A673 (cell line): ENCODE data around the gene GPR157. TPM values are rescaled to one million over a fixed set of nuclear protein-coding genes. Genes with fewer than 3 reads are reported as not detected.

Source experiments
- BruUV-seq: library from RNA; stranded (reverse); fragments of 400-500 nt; replicated peaks from 2 replicates; lab custom pipeline; 2021; lab: Mats Ljungman, UMichigan
- CTCF ChIA-PET: fragments of 300-600 bp; sonication (Branson Sonifier 250); formaldehyde crosslinking; loops from one replicate; lab custom pipeline; 2022; ENCODE audit warnings: antibody characterized with exemption; lab: Charles Lee
- POLR2A ChIA-PET: fragments of 300-600 bp; sonication (Branson Sonifier 250); formaldehyde crosslinking; loops from one replicate; lab custom pipeline; 2022; ENCODE audit warnings: antibody characterized with exemption; ENCODE audit not compliant: low non-redundant PET; lab: Charles Lee
- DNase-seq: peaks from one replicate; pipeline ENCODE4 v3.0.0-alpha.2; 2015; ENCODE audit warnings: low spot score
- H3K27ac ChIP-seq: fragments of 200-600 bp; sonication (generic); 2 replicates; pipeline ENCODE4 v1.5.1; 2016; ENCODE audit warnings: mixed run types, low read depth, mild to moderate bottlenecking, mixed read lengths, antibody characterized with exemption, low read length; ENCODE audit not compliant: poor library complexity, severe bottlenecking
- H3K27me3 ChIP-seq: fragments of 200-600 bp; sonication (generic); replicated peaks from 2 replicates; pipeline ENCODE4 v1.6.1; 2017; ENCODE audit warnings: mixed run types, low read depth, mild to moderate bottlenecking, mixed read lengths, antibody characterized with exemption, low read length; ENCODE audit not compliant: insufficient read depth, poor library complexity
- H3K36me3 ChIP-seq: fragments of 200-600 bp; sonication (generic); 2 replicates; pipeline ENCODE4 v1.6.1; 2016; ENCODE audit warnings: mixed run types, mild to moderate bottlenecking, mixed read lengths, antibody characterized with exemption, low read length; ENCODE audit not compliant: insufficient read depth, poor library complexity, severe bottlenecking
- H3K4me1 ChIP-seq: fragments of 200-600 bp; sonication (generic); 2 replicates; pipeline ENCODE4 v1.6.1; 2017; ENCODE audit warnings: mixed run types, mild to moderate bottlenecking, mixed read lengths, antibody characterized with exemption, low read length; ENCODE audit not compliant: insufficient read depth, poor library complexity, severe bottlenecking
- H3K4me3 ChIP-seq: fragments of 200-600 bp; sonication (generic); 2 replicates; pipeline ENCODE4 v1.5.1; 2016; ENCODE audit warnings: low read depth, mixed run types, mild to moderate bottlenecking, mixed read lengths, low read length; ENCODE audit not compliant: poor library complexity, severe bottlenecking
- H3K9me3 ChIP-seq: fragments of 200-600 bp; sonication (generic); 2 replicates; pipeline ENCODE4 v1.6.1; 2016; ENCODE audit warnings: mixed run types, low read depth, mild to moderate bottlenecking, mixed read lengths, antibody characterized with exemption, low read length; ENCODE audit not compliant: poor library complexity, severe bottlenecking
- CTCF ChIP-seq: fragments of 300-800, 200-600 bp; sonication (generic); conservative IDR thresholded peaks from 2 replicates; pipeline ENCODE4 v1.5.1; 2017; ENCODE audit warnings: low read depth, mild to moderate bottlenecking, antibody characterized with exemption, low read length, moderate library complexity, mixed read lengths
- EZH2 ChIP-seq: fragments of 200-600 bp; sonication (generic); IDR thresholded peaks from 2 replicates; pipeline ENCODE4 v1.6.1; 2017; ENCODE audit warnings: borderline replicate concordance, low read depth, mild to moderate bottlenecking, mixed read lengths, antibody characterized with exemption, low read length; ENCODE audit not compliant: poor library complexity, severe bottlenecking
- intact Hi-C: fragments of 100-400 bp; cut with micrococcal nuclease; formaldehyde crosslinking; loops from one replicate; pipeline ENCODE4 v1.10.0; 2022; ENCODE audit not compliant: unreplicated experiment
- total RNA-seq: library from RNA; stranded (reverse); gene quantifications from 2 replicates; pipeline ENCODE4 v1.2.3, GENCODE V29; 2021

GPR157 gene
- total RNA-seq, 1 experiment from 2014 or later, result 0.34 TPM

GRCh38 chr1:9093581-9093980, 35.3 kb downstream of the GPR157 start:
- peaks cover 32% of the 10 kb centered on the region for H3K27me3 ChIP-seq
- H3K9me3 ChIP-seq, result peaks cover 9% of the 10 kb centered on the region
- ChIA-PET CTCF (no interaction called here), POLR2A (interaction anchor here (0.6 kb wide), 1 partner anchor 141 kb away, joined by 3 read pairs; no protein-coding TSS in a partner anchor)
- H3K36me3 ChIP-seq, result no peaks in the 10 kb centered on the region
- DNase-seq, result no peak
- H3K27ac ChIP-seq, result no peak overlapping the region
- BruUV-seq, result no TSS peak
- H3K4me1 ChIP-seq, result no peaks in the 10 kb centered on the region
- intact Hi-C loops, result no loop called here
- H3K4me3 ChIP-seq, result no peak overlapping the region
- no peak for TF ChIP-seq CTCF
- no peak for TF ChIP-seq EZH2

GRCh38 chr1:9093091-9093490, 35.8 kb downstream of the GPR157 start:
- no TSS peak for BruUV-seq
- no peaks in the 10 kb centered on the region for H3K36me3 ChIP-seq
- H3K27ac ChIP-seq, result no peak overlapping the region
- peaks cover 9% of the 10 kb centered on the region for H3K9me3 ChIP-seq
- TF ChIP-seq EZH2 (no peak), CTCF (no peak)
- no peak for DNase-seq
- no peak overlapping the region for H3K4me3 ChIP-seq
- peaks cover 35% of the 10 kb centered on the region for H3K27me3 ChIP-seq
- no peaks in the 10 kb centered on the region for H3K4me1 ChIP-seq
- ChIA-PET CTCF (no interaction called here), POLR2A (interaction anchor here (0.6 kb wide), 1 partner anchor 140 kb away, joined by 3 read pairs; no protein-coding TSS in a partner anchor)
- intact Hi-C loops, result no loop called here

GRCh38 chr1:9088807-9089206, 40.1 kb downstream of the GPR157 start:
- peaks cover 43% of the 10 kb centered on the region for H3K27me3 ChIP-seq
- no peaks in the 10 kb centered on the region for H3K4me1 ChIP-seq
- no peak for DNase-seq
- CTCF ChIA-PET, result no interaction called here
- intact Hi-C loops, result no loop called here
- H3K36me3 ChIP-seq, result no peaks in the 10 kb centered on the region
- BruUV-seq, result no TSS peak
- POLR2A ChIA-PET, result no interaction called here
- H3K27ac ChIP-seq, result no peak overlapping the region
- H3K4me3 ChIP-seq, result no peak overlapping the region
- TF ChIP-seq CTCF, result no peak
- no peak for TF ChIP-seq EZH2
- no peaks in the 10 kb centered on the region for H3K9me3 ChIP-seq
